ENCODE results near the gene DCAF17. TPM values are rescaled to one million over a fixed set of nuclear protein-coding genes. Genes with fewer than 3 reads are reported as not detected.
A peak's percentile ranks its signal among the peaks of the same experiment; 100 is the strongest.

Gene DCAF17, protein sequence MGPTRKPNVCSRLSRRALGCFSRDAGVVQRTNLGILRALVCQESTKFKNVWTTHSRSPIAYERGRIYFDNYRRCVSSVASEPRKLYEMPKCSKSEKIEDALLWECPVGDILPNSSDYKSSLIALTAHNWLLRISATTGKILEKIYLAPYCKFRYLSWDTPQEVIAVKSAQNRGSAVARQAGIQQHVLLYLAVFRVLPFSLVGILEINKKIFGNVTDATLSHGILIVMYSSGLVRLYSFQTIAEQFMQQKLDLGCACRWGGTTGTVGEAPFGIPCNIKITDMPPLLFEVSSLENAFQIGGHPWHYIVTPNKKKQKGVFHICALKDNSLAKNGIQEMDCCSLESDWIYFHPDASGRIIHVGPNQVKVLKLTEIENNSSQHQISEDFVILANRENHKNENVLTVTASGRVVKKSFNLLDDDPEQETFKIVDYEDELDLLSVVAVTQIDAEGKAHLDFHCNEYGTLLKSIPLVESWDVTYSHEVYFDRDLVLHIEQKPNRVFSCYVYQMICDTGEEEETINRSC
- total RNA-seq = 27.9 and 29.4 TPM in 2 replicates
- total RNA-seq (2013) = 35.3 TPM
- 8.1 and 8.8 TPM in 2 replicates for polyA plus RNA-seq
- polyA minus RNA-seq = 13.3 and 17.8 TPM in 2 replicates

DNA sequence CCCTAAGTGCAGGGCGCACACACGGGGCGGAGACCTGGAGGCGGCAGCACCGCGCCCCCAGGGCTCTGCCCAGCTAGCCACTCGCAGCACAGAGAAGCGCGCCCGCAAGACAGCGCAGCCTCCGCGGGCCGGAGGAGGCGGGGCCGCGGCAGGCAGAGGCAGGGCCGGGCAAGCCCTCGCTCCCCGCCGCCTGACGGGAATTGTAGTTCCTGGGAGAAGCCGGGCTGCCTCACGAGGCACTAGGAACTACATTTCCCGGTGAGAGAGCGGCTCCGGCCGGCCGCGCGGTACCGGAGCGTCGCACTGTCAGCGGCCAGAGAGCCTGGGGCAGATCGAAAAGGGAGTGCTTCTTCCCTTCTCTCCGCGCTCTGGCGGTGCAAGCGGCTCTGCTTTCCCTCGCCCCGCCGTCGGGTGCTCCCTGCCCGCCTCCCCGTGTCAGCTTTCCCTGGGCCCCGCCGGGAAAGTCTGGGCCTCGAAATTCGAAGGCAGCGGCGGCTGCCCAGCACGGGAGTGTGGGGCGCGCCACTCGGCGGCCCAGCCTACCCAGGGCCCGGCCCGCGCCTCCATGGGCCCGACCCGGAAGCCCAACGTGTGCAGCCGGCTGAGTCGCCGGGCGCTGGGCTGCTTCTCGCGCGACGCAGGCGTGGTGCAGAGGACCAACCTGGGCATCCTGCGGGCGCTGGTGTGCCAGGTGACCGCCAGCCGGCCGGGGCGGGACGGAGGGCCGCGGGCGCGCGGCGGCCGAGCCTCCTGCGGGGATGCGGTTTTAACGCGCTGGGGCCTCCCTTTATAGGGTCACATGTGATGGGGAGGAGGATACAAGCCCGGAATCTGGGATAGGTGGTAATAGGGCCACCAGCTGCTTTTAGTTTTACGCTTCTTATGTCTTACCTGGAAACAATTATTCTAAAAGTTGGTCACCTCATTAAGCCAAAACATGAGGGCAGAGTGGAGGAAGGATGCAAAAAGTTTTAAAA is at the start of gene DCAF17:
TSS of gene DCAF17 (plus strand) at position 214 of the 977 bp plus-strand sequence. CDS start at position 566, 352 bp downstream.
- Histone ChIP-seq H3K9ac (ENCODE audit: low read length) (peak within 1 kb of the TSS; percentile 82), H3K9me3 (ENCODE audit: control extremely low read depth in 1 of 3, control insufficient read depth in 2 of 3, insufficient read depth in 1 of 3, low read length in 2 of 3) (peaks cover 1 to 17% (median 11%) of the 10 kb centered on the region in 3 donors), H3K79me2 (ENCODE audit: control insufficient read depth, insufficient read depth, low read length) (peaks cover 54% of the 10 kb centered on the region), H3K4me1 (ENCODE audit: control insufficient read depth in 2 of 2, insufficient read depth in 2 of 2, low read length in 2 of 2) (peaks cover 7 to 10% of the 10 kb centered on the region in 2 donors), H3K27me3 (replicated peaks in 1 of 4; ENCODE audit: control extremely low read depth in 1 of 4, control insufficient read depth in 3 of 4, insufficient read depth in 4 of 4, low read length in 3 of 4) (no peaks in the 10 kb centered on the region), H2AFZ (ENCODE audit: insufficient read depth, low read depth, low read length, poor library complexity, severe bottlenecking) (peak within 1 kb of the TSS; percentile 98), H4K20me1 (ENCODE audit: control insufficient read depth, insufficient read depth, low read length, poor library complexity, severe bottlenecking) (no peaks in the 10 kb centered on the region), H3K4me2 (replicated peaks; ENCODE audit: low read depth, low read length, poor library complexity, severe bottlenecking) (peak within 1 kb of the TSS; percentile 91), H3K4me3 (ENCODE audit: control extremely low read depth in 1 of 5, extremely low read depth in 1 of 5, insufficient read depth in 1 of 5, low read depth in 2 of 5, low read length in 4 of 5) (peak within 1 kb of the TSS; percentile 67 to 87 (median 80)), H3K27ac (ENCODE audit: low read length in 2 of 2) (peak within 1 kb of the TSS; percentile 84 to 85), H3K36me3 (replicated peaks in 1 of 2; ENCODE audit: control extremely low read depth in 1 of 2, control insufficient read depth in 1 of 2, extremely low read depth in 1 of 2, insufficient read depth in 2 of 2, low read length in 1 of 2) (peaks cover 7 to 20% of the 10 kb centered on the region in 2 experiments)
- ATAC-seq (ENCODE audit: low read depth) (peak; percentile 89), DNase-seq (peak; percentile 96)
- under 1% methylated on average over 89 of the region's 92 CpGs for WGBS (ENCODE audit: insufficient coverage)
- Mint-ChIP-seq H3K9me3 (ENCODE audit: insufficient read depth) (peaks cover 4% of the 10 kb centered on the region), H3K4me3 (peak within 1 kb of the TSS; percentile 91), H3K27me3 (no peaks in the 10 kb centered on the region), H3K27ac (peak within 1 kb of the TSS; percentile 96), H3K4me1 (peaks cover 24% of the 10 kb centered on the region)
- intact Hi-C loops (cut with micrococcal nuclease) = loop anchor here (1.0 to 10.0 kb wide), 7 partner anchors 18 to 1860 kb away; partner anchors contain the start of genes FASTKD1, GORASP2 and PDK1
- ChIA-PET POLR2A (interaction anchor here (0.6 to 1.5 kb wide), 7 partner anchors 18 to 1730 kb away, joined by 3 to 5 read pairs (median 3); partner anchors contain the start of gene GORASP2), CTCF (interaction anchor here (0.6 to 2.1 kb wide), 21 partner anchors 9 to 509 kb away, joined by 3 to 17 read pairs (median 3); partner anchors contain the start of gene GORASP2)
- TF ChIP-seq EZH2 (IDR thresholded peaks at IDR 0.05; ENCODE audit: borderline replicate concordance, insufficient read depth, low read depth, low read length, poor library complexity, severe bottlenecking) = no peak
- TF ChIP-seq, protein P1, sequence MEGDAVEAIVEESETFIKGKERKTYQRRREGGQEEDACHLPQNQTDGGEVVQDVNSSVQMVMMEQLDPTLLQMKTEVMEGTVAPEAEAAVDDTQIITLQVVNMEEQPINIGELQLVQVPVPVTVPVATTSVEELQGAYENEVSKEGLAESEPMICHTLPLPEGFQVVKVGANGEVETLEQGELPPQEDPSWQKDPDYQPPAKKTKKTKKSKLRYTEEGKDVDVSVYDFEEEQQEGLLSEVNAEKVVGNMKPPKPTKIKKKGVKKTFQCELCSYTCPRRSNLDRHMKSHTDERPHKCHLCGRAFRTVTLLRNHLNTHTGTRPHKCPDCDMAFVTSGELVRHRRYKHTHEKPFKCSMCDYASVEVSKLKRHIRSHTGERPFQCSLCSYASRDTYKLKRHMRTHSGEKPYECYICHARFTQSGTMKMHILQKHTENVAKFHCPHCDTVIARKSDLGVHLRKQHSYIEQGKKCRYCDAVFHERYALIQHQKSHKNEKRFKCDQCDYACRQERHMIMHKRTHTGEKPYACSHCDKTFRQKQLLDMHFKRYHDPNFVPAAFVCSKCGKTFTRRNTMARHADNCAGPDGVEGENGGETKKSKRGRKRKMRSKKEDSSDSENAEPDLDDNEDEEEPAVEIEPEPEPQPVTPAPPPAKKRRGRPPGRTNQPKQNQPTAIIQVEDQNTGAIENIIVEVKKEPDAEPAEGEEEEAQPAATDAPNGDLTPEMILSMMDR (IDR thresholded peaks at IDR 0.05) = no peak
